Right renal cortex interstitium (tissue), 3 donors: ENCODE results near the gene SHROOM4. TPM values are rescaled to one million over a fixed set of nuclear protein-coding genes. Genes with fewer than 3 reads are reported as not detected.

Experiments used
- DNase-seq, 3 donors: peaks; one replicate each; pipeline ENCODE4 v3.0.0-alpha.2; 2013; ENCODE audit warnings: low read depth in 3 of 3, low spot score in 2 of 3
- polyA plus RNA-seq, 3 donors: library from polyadenylated mRNA; unstranded; fragments of 120-200 nt; gene quantifications; one replicate each; pipeline ENCODE4 v1.2.1, GENCODE V29; 2013; ENCODE audit not compliant: insufficient read length in 3 of 3

SHROOM4 gene
- 10 to 100 TPM; 16.1 to 16.3 (median 16.3) TPM for polyA plus RNA-seq

DNA sequence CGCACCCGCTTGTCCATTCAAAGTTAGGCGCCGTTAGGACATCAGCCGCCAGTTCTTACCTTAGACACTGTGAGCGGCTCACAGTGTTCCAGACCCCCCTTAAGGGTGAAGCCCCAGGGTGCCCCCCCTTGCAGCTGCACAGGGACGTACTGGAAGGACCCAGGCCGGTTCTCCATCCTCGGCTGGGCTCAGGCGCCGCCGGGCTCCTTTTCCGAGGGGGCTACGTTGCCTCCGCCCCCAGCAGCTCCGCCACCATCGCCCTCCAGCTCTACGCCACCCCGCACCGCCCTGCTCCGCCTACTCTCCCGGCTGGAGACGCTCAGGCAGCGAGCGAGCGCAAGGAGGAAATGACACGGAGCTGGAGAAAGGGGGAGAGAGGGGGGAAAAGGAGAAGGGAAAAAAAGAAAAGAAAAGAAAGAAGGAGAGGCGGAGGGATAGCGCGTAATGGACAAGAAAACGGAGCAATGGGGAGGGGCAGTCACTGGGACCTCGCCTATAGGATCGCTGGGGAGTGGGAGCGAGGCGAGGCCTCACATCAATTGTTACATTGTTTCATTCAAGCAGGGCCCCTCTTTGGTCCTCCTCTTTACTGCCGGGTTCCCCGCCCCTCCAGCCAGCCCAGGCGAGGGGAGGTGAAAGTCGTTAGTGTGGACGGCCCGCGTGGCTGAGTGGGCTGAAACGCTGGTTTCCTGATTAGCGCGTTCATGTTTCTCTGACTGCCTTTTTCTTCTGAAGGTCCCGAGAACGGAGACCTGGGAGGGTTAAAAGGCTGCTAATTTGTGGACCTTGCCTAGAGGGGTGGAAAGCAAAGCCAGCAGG lies at the start of gene SHROOM4:
Gene SHROOM4 (minus strand): TSS at position 352 of the 819 bp plus-strand sequence. CDS start 176 bp downstream, at position 176.
- peak in 2 of 3 donors; percentile 62 to 64 for DNase-seq

DNA sequence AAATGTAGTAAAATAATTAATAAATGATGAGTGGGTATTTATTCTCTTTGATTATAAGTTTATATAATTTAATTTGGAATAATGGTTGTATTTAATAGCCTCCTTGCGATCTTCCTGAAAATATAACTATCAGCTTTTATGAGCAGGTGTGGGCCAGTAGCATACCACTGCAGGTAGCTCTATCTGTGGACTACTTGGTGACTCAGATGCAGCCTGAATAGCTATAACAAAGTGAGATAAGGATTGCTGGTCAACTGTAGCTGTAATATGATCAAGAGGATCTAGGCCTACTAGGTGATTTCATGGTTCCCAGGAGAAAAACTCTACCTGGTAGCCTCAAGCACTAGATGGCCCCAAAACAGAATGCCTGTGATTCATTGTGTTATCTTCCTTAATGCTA lies 49.5 kb upstream of the SHROOM4 start:
- DNase-seq = no peak

DNA sequence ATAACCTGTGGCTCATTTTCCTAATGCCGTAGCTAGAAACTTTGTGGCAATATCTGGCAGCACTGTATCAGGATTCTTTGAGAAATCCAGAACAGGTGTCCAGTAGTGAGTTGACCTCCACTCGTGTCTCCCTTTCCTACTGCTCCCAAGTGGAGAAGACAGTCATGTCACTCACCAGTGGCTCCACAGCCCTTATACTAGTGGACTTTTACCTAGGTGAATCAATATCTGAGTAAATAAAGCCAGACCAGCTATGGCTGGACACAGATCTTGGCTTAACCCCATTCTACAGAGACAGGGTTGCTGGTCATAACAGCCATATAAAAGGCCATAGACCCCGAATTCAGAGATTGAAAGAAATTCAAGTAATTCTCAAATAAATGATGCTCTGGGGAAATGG lies 46.5 kb upstream of the SHROOM4 start:
- no peak for DNase-seq

DNA sequence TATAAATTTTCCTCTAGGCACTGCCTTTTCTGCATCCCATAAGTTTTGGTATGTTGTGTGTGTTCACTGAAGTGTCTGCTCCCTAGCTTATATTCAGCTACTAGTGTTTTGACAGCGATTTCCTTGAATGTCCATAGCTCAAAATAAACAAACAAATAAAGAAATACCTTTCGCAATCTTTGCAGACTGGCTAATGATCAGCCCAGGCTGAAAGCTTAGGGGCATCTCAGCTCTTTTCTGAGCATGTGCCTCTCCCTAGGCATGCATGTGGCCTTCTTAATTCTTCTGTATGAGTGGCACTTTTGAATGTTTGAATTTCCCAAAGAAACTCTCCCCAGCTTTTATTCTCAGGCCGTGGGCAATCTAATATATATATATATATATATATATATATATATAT lies 44.6 kb upstream of the SHROOM4 start:
- DNase-seq = no peak

GRCh38 chrX:50853399-50853798 lies 39.4 kb upstream of the SHROOM4 start:
- DNase-seq = no peak

- no peak for DNase-seq
These were observed 38.5 kb upstream of the SHROOM4 start for GRCh38 chrX:50852524-50852923.

GRCh38 chrX:50842221-50842620 lies 28.2 kb upstream of the SHROOM4 start:
- no peak for DNase-seq

DNA sequence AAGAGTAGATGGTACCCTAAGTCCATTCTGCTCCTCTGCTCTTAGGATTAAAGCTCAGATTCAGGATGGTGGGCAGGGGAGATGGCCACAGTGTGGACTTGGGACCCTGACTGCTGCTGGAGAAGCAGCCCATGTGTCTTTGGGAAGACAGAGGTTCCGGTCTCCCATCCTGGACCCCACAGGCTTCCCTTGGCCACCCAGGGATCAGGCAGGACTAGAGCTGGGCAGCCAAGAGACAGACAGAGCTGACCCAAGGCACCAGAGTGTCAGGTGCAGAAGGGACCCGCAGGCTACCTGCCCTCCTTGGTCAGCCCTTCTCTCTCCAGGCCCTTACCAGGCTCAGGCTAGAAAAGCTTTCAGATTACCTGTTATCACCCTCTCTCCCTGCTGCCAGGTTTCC lies 25.7 kb upstream of the SHROOM4 start:
- DNase-seq = no peak

- DNase-seq = no peak
These were observed 25.0 kb upstream of the SHROOM4 start for GRCh38 chrX:50838820-50839600.

GRCh38 chrX:50827996-50828395 lies 14.0 kb upstream of the SHROOM4 start:
- no peak for DNase-seq

DNA sequence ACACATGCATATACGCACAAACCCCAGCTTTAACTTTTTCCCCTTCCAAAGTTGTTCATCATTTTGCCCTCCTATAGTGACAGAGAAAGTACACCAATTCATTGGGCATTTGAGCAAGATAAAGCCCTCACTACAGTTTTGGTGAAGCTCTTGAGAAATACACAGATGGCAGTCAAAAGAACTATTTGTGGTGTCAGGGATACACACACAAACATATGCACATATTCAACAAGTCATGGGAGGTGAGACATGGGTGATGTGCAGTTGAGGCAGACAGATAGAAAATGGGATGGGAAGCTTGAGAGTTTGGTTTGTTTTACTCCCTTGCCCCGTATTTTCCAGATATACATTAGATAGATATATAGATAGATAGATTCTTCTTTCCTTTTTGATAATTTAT lies 11.8 kb upstream of the SHROOM4 start:
- DNase-seq = no peak

- DNase-seq = no peak
These were observed 5.0 kb upstream of the SHROOM4 start for GRCh38 chrX:50818986-50819385.

GRCh38 chrX:50815120-50815519 lies 1.1 kb upstream of the SHROOM4 start:
- DNase-seq = no peak

- DNase-seq = no peak
These were observed 707 bp upstream of the SHROOM4 start for GRCh38 chrX:50814701-50815100.

DNA sequence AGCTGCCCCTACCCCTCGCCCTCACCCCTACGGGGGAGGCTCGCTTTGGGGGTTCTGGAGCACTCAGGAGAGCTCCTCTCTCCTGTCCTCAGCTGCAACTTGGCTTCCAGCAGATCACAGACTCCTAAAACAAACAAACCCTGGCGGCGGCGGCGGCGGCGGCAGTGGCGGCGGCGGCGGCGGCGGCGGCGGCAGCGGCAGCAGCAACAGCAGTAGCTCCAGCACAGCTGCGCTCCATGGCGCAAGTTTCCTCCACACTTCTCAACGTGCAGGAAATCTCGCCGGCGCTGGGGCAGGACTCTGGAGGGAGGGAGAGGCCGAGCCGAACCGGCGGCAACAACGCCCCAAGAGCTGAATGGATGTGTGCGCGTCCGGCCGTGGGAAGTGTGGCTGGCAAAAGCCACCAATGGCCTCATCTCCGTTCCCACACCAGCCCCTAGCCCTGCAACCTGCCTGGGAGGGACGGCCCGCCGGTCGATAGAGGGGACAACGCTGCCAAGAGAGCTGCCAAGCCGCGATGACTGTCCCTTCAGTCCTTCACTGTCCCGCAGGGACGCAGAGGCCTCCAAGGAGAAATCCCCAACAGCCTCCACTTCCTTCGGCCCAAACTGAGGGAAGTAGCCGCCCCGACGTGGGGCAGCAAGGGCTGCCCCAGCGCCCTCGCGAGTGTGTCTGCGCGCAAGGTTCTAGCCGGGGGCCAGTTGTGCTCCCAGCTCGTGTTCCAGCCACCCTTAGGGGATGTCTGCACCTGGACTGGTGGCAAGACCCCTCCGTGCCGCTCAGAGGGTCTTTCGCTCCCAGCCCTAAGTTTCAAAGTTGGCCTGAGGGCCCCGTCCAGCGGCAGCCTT lies 775 bp downstream of the SHROOM4 start:
- DNase-seq = no peak

GRCh38 chrX:50805276-50805675 lies 8.7 kb downstream of the SHROOM4 start:
- DNase-seq = no peak

DNA sequence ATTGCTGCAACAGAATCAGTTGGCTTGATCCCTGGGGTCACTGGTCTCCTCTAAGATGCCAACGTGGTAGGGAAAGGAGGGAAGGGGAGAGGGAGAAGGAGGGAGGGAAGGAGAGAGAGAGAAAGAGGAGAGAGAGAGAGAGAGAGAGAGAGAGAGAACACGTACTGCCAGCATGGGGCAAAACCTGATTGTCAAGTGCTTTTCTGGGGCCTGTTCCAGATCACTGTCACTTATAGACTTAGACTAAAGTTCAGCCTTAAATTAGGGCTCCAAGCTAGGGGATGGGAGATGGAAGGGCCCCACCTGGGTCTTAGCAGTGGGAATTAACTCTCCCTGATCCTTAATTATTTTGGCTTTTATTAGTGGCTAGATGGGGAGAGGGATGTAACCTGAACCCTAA lies 12.9 kb downstream of the SHROOM4 start:
- no peak for DNase-seq

DNA sequence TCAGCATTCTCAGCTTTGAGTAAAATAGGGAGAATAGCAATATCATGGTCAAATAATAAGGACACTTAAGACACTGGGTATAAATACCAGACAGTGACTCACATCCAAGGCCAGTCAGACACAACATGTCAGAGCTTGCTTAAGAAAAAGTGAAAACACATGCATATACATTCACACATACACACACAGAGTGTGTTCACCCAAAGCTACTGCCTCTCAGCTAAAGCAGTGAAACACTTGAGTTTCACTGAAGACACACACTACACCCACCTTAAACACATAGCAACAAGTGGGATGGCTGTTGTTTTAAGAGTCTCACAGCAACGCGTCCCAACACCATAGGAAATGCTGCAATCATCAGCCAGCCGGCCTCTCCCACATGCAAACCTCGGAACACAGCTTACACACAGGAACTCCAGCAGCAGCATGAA lies 14.4 kb downstream of the SHROOM4 start:
- DNase-seq = no peak

GRCh38 chrX:50798783-50799182 lies 15.2 kb downstream of the SHROOM4 start:
- no peak for DNase-seq

DNA sequence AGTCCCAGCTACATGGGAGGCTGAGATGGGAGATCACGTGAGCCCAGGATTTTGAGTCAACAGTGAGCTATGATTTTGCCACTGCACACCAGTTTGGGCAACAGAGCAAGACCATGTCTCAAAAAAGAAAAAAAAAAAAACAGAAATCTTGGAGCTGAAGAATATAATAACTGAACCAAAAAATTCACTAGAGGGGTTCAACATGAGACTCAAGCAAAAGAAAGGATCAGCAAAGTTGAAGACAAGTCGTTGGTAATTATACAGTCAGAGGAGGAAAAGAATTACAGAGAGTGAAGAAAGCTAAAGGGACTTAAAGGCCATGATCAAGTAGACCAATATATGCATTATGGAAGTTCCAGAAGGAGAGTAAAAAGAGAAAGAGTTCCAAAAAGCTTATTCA lies 26.9 kb downstream of the SHROOM4 start:
- no peak for DNase-seq

- DNase-seq = no peak
These were observed 33.9 kb downstream of the SHROOM4 start for GRCh38 chrX:50780144-50780543.
